ENCODE measurements around the gene LRIG2. TPM values are rescaled to one million over a fixed set of nuclear protein-coding genes. Genes with fewer than 3 reads are reported as not detected.
"Not testable (repeated sequence)": the region's sequence is repeated elsewhere in the genome, so short reads cannot be mapped to it uniquely, and the experiment has no call there.

LRIG2 gene
- total RNA-seq, 2 experiments from 2014 or later = 10.2 to 13.6 TPM

DNA sequence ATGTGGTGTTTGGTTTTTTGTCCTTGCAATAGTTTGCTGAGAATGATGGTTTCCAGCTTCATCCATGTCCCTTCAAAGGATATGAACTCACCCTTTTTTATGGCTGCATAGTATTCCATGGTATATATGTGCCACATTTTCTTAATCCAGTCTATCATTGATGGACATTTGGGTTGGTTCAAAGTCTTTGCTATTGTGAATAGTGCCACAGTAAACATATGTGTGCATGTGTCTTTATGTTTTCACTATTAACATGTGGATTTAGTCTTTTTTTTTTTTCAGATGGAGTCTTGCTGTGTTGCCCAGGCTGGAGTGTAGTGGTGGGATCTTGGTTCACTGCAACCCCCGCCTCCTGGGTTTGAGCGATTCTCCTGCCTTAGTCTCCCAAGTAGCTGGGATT, 5.0 kb downstream of the LRIG2 start:
- H3K27me3 Mint-ChIP-seq; ATAC-seq; H3K27ac Mint-ChIP-seq; H3K4me3 Mint-ChIP-seq; H3K9me3 Mint-ChIP-seq (ENCODE audit: low read depth); DNase-seq: not testable (repeated sequence)
- peaks cover 27% of the 10 kb centered on the region for H3K36me3 Mint-ChIP-seq
- H3K4me1 Mint-ChIP-seq = peaks cover 13% of the 10 kb centered on the region
- CTCF ChIA-PET = interaction anchor here (0.6 to 2.0 kb wide), 3 partner anchors 12 to 347 kb away, joined by 3 to 6 read pairs (median 3); no protein-coding TSS in a partner anchor

DNA sequence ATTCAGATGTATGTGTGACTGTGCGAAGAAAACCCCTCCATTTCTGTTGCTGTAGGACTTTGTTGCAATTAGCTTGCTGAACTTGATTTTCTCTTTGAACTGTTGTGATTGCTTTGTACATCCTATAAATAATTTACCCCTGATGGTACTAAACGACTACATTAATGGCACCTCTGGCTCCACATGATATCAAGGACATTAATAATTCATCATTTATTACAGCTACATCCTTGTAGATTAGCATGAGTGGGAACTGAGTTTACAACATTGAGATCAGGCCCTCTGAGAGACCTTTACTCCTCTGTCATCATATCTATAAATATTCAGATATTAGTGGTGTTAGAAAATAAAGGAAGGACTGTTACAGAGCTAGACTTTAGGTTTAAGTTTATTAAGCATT, 13.5 kb downstream of the LRIG2 start:
- peaks cover 11% of the 10 kb centered on the region for H3K4me1 Mint-ChIP-seq
- no peak overlapping the region for H3K27ac Mint-ChIP-seq
- no peak for ATAC-seq
- no peak overlapping the region for H3K4me3 Mint-ChIP-seq
- H3K27me3 Mint-ChIP-seq = no peaks in the 10 kb centered on the region
- CTCF ChIA-PET = interaction anchor here (1.3 to 2.5 kb wide), 2 partner anchors 14 to 30 kb away, joined by 3 to 11 read pairs; partner anchors contain the start of gene LRIG2
- H3K36me3 Mint-ChIP-seq = peaks cover 18% of the 10 kb centered on the region
- no peaks in the 10 kb centered on the region for H3K9me3 Mint-ChIP-seq (ENCODE audit: low read depth)
- no peak for DNase-seq

DNA sequence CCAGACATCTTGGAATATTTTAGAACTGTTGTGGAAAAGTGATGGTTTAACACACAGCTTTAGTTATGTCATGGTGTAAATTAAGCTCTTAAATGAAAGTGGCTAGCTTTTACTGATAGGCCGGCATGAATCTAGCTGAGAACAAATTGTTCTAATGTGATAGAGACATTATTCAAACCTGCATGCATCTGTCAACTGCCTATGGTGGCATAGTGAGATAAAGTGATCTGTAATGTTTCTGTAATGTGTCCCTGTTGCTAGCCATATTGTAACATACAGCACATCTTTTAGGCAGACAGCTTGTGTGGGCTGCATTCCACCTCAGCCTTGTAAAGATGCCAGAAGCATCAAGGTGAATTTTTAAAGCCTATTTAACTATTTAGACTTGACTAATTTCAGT, 16.0 kb downstream of the LRIG2 start:
- CTCF ChIA-PET = interaction anchor here (2.7 kb wide), 1 partner anchor 16 kb away, joined by 17 read pairs; the partner anchor contains the start of gene LRIG2
- ATAC-seq (no peak), DNase-seq (no peak)
- Mint-ChIP-seq H3K36me3 (peaks cover 15% of the 10 kb centered on the region), H3K4me1 (peaks cover 15% of the 10 kb centered on the region), H3K9me3 (ENCODE audit: low read depth) (no peaks in the 10 kb centered on the region), H3K4me3 (no peak overlapping the region), H3K27me3 (no peaks in the 10 kb centered on the region), H3K27ac (no peak overlapping the region)

DNA sequence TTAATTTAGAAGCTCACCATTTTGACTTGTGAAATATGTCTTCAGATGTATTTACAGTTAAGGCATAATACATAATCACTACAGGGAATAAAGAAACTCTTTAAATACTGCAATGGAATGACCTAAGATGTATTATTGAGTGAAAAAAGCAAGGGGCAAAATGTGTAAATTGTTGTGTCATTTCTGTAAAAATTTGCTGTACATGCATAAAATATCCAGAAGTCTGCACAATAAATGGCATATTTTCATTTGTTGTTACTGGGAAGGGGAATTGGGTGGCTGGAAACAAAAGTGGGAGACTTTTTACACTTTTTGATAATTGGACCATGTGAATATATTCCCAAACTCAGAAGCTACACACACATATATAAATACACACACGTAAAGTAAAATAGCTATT, 17.1 kb downstream of the LRIG2 start:
- no peak for DNase-seq
- no peak for ATAC-seq
- Mint-ChIP-seq H3K36me3 (peaks cover 19% of the 10 kb centered on the region), H3K27ac (no peak overlapping the region), H3K4me1 (peaks cover 15% of the 10 kb centered on the region), H3K27me3 (no peaks in the 10 kb centered on the region), H3K4me3 (no peak overlapping the region), H3K9me3 (ENCODE audit: low read depth) (no peaks in the 10 kb centered on the region)
- CTCF ChIA-PET = interaction anchor here (1.0 to 2.7 kb wide), 3 partner anchors 12 to 374 kb away, joined by 3 to 17 read pairs (median 3); partner anchors contain the start of gene LRIG2

DNA sequence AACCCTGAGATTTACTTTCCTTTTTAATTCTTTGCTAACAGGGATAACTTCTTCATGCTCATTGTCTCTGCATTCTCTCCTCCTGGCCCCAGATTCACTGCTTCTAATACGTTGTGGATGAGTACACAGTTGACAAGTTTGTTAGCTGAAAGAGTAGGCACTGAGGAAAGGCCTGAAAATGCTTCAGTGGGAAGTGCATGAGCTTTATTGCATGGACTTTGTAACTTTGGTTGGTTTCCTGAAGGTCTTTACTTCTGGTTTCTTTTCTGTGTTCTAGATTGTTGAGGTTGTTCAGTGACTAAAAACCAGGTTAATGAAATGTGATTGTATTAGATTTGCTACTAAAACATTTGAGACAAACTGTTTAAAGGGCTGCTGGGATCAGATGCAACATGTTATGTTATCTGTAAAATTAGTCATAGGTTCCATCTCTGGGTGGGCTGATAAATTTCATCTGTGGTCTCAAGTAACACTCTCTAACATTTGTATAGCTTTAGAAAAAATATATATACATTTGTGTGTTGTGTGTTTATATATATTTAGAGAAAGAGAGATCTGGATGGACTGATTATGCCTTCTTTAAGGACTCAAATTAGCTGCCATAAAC, 19.1 kb downstream of the LRIG2 start:
- Mint-ChIP-seq H3K27ac (peak overlapping the region; percentile 56), H3K4me3 (no peak overlapping the region), H3K9me3 (ENCODE audit: low read depth) (no peaks in the 10 kb centered on the region), H3K4me1 (peaks cover 11% of the 10 kb centered on the region), H3K27me3 (no peaks in the 10 kb centered on the region), H3K36me3 (peaks cover 28% of the 10 kb centered on the region)
- no peak for DNase-seq
- CTCF ChIA-PET = no interaction called here
- ATAC-seq = no peak

DNA sequence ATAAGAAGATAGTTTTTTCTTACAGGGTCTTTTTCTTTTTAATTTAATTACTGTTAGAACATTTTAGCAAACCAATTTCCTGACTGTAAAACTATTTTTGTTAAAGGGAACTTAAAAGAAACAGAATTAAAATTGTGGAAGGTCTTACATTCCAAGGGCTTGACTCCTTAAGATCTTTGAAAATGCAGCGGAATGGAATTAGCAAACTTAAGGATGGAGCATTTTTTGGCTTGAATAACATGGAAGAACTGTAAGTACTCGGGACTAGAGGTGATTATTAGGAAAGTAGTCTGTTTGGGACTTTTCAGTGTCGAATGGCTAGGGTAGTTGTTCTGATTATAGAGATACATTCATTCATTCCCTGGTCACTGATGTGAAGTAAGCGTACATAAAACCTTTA, 21.5 kb downstream of the LRIG2 start:
- no peaks in the 10 kb centered on the region for H3K9me3 Mint-ChIP-seq (ENCODE audit: low read depth)
- no peak for ATAC-seq
- no peaks in the 10 kb centered on the region for H3K27me3 Mint-ChIP-seq
- H3K4me1 Mint-ChIP-seq = peaks cover 9% of the 10 kb centered on the region
- peaks cover 34% of the 10 kb centered on the region for H3K36me3 Mint-ChIP-seq
- H3K27ac Mint-ChIP-seq = no peak overlapping the region
- no peak for DNase-seq
- CTCF ChIA-PET = interaction anchor here (1.6 kb wide), 1 partner anchor 22 kb away, joined by 5 read pairs; the partner anchor contains the start of gene LRIG2
- no peak overlapping the region for H3K4me3 Mint-ChIP-seq

DNA sequence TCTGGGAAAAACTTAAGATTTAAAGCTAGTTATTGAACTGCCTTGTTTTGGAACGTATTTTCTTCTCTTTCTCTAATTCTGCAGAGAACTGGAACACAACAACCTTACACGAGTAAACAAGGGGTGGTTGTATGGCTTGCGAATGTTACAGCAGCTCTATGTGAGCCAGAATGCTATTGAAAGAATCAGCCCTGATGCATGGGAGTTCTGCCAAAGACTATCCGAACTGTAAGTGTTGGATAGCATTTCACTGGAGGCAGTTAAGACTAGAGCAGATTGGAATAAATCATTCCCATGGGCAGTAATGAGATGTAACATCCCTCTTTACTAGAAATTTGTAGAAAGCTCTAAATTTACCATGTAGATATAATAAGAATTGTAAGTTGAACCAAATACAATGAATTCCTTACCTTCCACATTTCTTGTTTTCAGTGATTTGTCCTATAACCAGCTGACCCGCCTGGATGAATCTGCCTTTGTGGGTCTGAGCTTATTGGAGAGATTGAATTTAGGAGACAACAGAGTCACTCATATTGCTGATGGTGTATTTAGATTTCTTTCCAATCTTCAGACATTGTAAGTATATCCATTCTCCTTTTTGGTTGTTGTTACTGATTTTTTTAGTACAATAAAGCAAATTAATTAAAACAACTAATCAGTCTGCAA, 22.9 kb downstream of the LRIG2 start:
- H3K27me3 Mint-ChIP-seq = no peaks in the 10 kb centered on the region
- H3K4me1 Mint-ChIP-seq = peaks cover 6% of the 10 kb centered on the region
- no peak overlapping the region for H3K27ac Mint-ChIP-seq
- peaks cover 42% of the 10 kb centered on the region for H3K36me3 Mint-ChIP-seq
- H3K9me3 Mint-ChIP-seq (ENCODE audit: low read depth) = no peaks in the 10 kb centered on the region
- H3K4me3 Mint-ChIP-seq = no peak overlapping the region
- ATAC-seq = no peak
- CTCF ChIA-PET = interaction anchor here (3.5 kb wide), 1 partner anchor 23 kb away, joined by 18 read pairs; the partner anchor contains the start of gene LRIG2
- no peak for DNase-seq

DNA sequence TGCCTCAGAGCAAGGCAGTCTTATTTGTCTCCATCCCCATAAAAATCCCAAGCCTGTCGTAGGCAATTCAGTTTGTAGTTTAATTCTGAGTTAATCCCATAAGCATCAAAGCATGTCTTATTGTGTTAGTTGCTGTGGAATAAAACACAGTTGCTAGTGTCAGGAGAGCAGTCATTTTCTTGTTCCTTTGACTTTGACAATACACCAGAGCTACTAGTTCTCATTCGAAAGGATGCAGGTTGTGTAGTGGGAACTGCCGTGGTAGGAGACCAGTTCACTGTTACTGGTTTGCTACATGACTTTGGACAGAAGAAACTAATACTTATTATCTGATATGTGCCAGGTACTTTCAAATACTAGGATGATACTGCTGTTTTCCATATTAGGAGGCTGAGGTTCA, 23.5 kb downstream of the LRIG2 start:
- Mint-ChIP-seq H3K27me3 (no peaks in the 10 kb centered on the region), H3K4me3 (no peak overlapping the region), H3K36me3 (peaks cover 44% of the 10 kb centered on the region), H3K9me3 (ENCODE audit: low read depth) (no peaks in the 10 kb centered on the region), H3K27ac (no peak overlapping the region), H3K4me1 (peaks cover 5% of the 10 kb centered on the region)
- ATAC-seq (no peak), DNase-seq (no peak)
- CTCF ChIA-PET = interaction anchor here (3.5 kb wide), 1 partner anchor 24 kb away, joined by 18 read pairs; the partner anchor contains the start of gene LRIG2

DNA sequence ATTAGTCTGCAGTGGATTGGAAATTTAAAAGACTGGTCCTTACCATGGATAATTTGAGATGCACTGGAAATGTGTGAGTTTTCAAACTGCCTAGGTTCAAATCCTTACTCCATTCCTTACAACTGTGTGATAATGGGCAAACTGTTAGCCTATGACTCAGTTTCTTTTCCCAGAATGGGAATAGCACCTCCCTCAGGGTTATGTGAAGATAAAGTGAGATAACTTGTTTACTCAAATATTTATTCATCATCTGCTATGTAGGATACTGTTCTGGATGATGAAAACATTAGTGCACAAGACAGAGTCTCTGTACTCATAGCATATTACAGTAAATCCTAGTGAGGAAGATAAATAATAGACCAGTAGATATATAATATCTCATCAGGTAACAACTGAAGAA, 28.6 kb downstream of the LRIG2 start:
- Mint-ChIP-seq H3K9me3 (ENCODE audit: low read depth) (no peaks in the 10 kb centered on the region), H3K36me3 (peaks cover 41% of the 10 kb centered on the region), H3K27me3 (no peaks in the 10 kb centered on the region), H3K4me3 (no peak overlapping the region), H3K27ac (no peak overlapping the region), H3K4me1 (no peaks in the 10 kb centered on the region)
- DNase-seq (no peak), ATAC-seq (no peak)
- CTCF ChIA-PET = no interaction called here

DNA sequence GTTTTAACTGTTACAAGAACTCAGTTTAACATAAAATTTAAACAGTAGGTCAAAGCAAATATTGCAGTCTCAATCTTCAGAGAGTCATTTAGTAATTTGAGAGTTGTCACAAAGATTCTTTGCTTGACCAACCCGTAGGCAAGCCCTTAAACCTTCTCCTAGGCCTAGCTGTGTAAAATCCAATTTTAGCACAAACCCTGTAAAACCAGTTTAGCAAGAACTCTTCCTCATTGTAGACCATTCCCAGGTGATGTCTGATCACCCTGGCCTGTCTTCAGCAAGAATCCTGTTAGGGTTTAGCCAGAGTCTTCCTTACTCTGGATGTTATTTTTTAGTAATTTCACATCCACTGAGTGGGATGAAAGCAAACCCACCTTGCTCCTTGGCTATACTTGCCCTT, 30.1 kb downstream of the LRIG2 start:
- no peaks in the 10 kb centered on the region for H3K4me1 Mint-ChIP-seq
- DNase-seq (no peak), ATAC-seq (no peak)
- H3K27ac Mint-ChIP-seq = no peak overlapping the region
- no peaks in the 10 kb centered on the region for H3K27me3 Mint-ChIP-seq
- no peaks in the 10 kb centered on the region for H3K9me3 Mint-ChIP-seq (ENCODE audit: low read depth)
- CTCF ChIA-PET = no interaction called here
- no peak overlapping the region for H3K4me3 Mint-ChIP-seq
- H3K36me3 Mint-ChIP-seq = peaks cover 48% of the 10 kb centered on the region

DNA sequence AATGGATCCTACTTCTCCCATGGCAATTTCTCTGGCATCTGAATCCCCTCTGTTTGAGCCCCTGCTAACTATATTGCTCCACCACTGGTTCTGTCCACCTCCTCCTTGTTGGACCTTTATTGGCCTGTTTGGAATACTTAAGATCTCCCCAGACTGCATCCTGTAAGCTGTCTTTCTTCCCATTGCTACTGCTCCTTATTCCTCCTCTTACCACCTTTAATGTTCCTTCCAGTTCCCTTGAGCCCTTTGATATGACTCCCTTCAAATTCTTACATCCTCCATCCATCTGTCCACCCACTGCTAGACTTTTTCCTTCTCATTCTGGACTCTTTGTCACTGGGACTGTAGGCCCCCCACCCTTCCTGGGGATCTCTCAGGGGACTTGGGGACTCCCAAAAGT, 31.0 kb downstream of the LRIG2 start:
- DNase-seq = no peak
- Mint-ChIP-seq H3K27ac (no peak overlapping the region), H3K9me3 (ENCODE audit: low read depth) (no peaks in the 10 kb centered on the region), H3K4me1 (no peaks in the 10 kb centered on the region), H3K4me3 (no peak overlapping the region), H3K27me3 (no peaks in the 10 kb centered on the region), H3K36me3 (peaks cover 46% of the 10 kb centered on the region)
- ATAC-seq = no peak
- CTCF ChIA-PET = no interaction called here

DNA sequence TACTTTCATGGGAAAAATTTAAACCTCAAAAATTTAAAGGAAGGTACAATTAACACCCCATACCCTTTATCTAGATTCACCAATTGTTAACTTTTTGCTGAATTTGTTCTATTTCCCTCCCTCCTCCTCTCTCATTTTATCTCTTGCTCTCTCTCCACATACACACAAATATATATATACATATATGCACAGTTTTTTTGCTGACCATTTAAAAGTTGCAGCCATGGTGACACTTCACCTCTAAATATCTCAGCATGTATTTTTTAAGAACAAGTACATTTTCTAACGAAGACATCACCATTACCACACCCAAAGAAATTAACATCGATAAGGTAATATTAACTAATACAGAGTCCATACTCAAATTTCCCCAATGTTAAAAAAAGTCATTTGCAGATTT, 33.9 kb downstream of the LRIG2 start:
- Mint-ChIP-seq H3K36me3 (peaks cover 42% of the 10 kb centered on the region), H3K4me3 (no peak overlapping the region), H3K4me1 (no peaks in the 10 kb centered on the region), H3K9me3 (ENCODE audit: low read depth) (no peaks in the 10 kb centered on the region), H3K27me3 (no peaks in the 10 kb centered on the region), H3K27ac (no peak overlapping the region)
- ATAC-seq = no peak
- CTCF ChIA-PET = no interaction called here
- DNase-seq = no peak

DNA sequence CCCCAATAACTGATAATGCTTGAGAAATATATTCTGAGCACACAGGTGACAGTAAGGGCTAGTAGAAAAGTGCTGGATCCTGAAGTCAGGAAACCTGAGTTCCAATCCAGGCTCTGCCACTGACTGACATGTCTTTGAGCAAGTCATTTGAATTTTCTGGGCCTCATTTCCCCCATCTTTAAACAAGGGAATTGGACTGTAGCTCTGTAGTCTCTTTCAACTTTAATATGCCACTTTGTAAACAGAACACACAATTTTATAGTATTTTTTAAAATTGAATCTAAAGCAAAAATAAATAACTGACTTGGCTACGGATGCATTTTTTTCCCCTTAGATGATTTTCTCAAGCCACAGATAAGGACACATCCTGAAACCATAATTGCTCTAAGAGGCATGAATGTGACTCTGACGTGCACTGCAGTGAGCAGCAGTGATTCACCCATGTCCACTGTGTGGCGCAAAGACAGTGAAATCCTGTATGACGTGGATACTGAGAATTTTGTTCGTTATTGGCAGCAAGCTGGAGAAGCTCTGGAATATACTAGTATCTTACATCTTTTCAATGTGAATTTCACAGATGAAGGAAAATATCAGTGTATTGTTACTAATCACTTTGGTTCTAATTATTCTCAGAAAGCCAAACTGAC, 37.0 kb downstream of the LRIG2 start:
- Mint-ChIP-seq H3K4me1 (no peaks in the 10 kb centered on the region), H3K4me3 (no peak overlapping the region), H3K27ac (no peak overlapping the region), H3K36me3 (peaks cover 46% of the 10 kb centered on the region), H3K27me3 (no peaks in the 10 kb centered on the region), H3K9me3 (ENCODE audit: low read depth) (no peaks in the 10 kb centered on the region)
- DNase-seq (no peak), ATAC-seq (no peak)
- CTCF ChIA-PET = no interaction called here

DNA sequence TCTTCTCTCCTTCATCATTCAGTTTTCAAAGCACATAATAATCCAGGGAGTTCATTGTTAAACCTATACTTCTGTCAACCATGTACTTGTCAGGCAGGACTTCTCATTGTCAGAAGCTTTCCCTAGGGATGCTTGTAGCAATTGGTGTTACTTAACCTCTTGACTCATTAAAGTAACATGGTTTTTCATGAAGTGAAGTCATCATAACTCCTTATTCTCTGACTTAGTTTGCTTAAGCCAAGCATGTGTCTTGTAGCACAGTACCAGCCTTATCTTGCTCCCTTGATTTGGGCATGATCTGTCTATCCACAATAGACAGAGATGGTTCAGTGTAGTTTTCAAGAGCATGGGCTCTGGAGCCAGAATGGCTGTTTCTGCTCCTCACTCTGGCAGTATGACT, 45.3 kb downstream of the LRIG2 start:
- no peak for DNase-seq
- Mint-ChIP-seq H3K4me3 (no peak overlapping the region), H3K27me3 (no peaks in the 10 kb centered on the region), H3K27ac (no peak overlapping the region), H3K36me3 (peaks cover 45% of the 10 kb centered on the region), H3K4me1 (no peaks in the 10 kb centered on the region), H3K9me3 (ENCODE audit: low read depth) (no peaks in the 10 kb centered on the region)
- ATAC-seq = no peak
- CTCF ChIA-PET = no interaction called here
